ENCODE results near the gene BPIFA3. TPM values are rescaled to one million over a fixed set of nuclear protein-coding genes. Genes with fewer than 3 reads are reported as not detected.

BPIFA3 gene
- total and polyA plus RNA-seq, 2 of the 13 experiments (the other 11 are each of a cell fraction or from before 2014, with no cell fraction given): not detected

DNA sequence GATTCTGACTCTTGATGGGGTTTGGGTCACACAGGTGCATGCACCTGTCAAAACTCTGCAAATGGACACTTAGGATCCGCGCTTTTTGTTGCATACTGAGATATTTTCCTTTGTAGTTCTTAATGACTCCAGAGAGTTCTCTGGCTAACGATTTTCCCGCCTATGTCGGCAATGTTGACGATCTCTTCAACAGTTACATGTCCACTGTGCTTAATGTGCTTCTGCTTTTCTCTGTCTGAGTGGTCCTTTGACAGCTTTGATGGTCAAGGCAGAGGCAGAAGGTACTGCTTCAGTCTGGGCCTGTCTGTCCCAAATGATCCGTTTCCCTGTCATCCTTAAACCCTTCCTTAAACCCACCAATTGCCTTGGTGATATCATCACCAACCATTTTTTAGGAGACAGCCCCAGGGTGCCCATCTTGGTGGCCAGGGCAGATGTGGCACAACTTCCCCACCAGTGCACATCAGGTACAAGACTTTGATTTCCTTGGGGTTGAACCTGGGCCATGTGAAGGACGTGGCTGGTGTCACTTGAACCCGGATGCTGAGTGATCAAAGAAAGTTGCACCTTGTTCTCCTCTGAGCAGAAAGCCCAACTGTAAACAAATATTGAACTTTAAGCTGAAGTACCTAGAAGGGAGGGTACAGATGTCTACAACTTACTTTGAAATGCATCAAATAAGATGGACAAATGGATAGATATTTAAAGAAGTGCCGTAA lies 55.2 kb downstream of the BPIFA3 start (continued):
- TF ChIP-seq ZNF251 (CRISPR knock-in tag; IDR thresholded peaks at IDR 0.05) (no peak), CBX2 (IDR thresholded peaks at IDR 0.05; ENCODE audit: low read depth, low read length) (no peak), CBX2 (CRISPR knock-in tag; IDR thresholded peaks at IDR 0.05; ENCODE audit: low read depth) (no peak), ZNF225 (CRISPR knock-in tag; IDR thresholded peaks at IDR 0.05) (no peak), HMG20A (CRISPR knock-in tag; IDR thresholded peaks at IDR 0.05; ENCODE audit: borderline replicate concordance) (no peak), TP53 (CRISPR knock-in tag; conservative IDR thresholded peaks at IDR 0.05) (no peak), ZNF124 (CRISPR knock-in tag; IDR thresholded peaks at IDR 0.05) (no peak), ZNF382 (CRISPR knock-in tag; IDR thresholded peaks at IDR 0.05; ENCODE audit: borderline replicate concordance) (no peak), ZNF7 (CRISPR knock-in tag; IDR thresholded peaks at IDR 0.05) (no peak)
- TF ChIP-seq, protein P1, sequence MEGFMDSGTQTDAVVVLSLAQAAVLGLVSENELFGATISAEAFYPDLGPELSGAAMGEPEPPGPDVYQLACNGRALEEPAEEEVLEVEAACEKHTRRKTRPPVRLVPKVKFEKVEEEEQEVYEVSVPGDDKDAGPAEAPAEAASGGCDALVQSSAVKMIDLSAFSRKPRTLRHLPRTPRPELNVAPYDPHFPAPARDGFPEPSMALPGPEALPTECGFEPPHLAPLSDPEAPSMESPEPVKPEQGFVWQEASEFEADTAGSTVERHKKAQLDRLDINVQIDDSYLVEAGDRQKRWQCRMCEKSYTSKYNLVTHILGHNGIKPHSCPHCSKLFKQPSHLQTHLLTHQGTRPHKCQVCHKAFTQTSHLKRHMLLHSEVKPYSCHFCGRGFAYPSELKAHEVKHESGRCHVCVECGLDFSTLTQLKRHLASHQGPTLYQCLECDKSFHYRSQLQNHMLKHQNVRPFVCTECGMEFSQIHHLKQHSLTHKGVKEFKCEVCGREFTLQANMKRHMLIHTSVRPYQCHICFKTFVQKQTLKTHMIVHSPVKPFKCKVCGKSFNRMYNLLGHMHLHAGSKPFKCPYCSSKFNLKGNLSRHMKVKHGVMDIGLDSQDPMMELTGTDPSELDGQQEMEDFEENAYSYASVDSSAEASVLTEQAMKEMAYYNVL (CRISPR knock-in tag; IDR thresholded peaks at IDR 0.05; ENCODE audit: borderline replicate concordance): no peak
- TF ChIP-seq, protein P2, sequence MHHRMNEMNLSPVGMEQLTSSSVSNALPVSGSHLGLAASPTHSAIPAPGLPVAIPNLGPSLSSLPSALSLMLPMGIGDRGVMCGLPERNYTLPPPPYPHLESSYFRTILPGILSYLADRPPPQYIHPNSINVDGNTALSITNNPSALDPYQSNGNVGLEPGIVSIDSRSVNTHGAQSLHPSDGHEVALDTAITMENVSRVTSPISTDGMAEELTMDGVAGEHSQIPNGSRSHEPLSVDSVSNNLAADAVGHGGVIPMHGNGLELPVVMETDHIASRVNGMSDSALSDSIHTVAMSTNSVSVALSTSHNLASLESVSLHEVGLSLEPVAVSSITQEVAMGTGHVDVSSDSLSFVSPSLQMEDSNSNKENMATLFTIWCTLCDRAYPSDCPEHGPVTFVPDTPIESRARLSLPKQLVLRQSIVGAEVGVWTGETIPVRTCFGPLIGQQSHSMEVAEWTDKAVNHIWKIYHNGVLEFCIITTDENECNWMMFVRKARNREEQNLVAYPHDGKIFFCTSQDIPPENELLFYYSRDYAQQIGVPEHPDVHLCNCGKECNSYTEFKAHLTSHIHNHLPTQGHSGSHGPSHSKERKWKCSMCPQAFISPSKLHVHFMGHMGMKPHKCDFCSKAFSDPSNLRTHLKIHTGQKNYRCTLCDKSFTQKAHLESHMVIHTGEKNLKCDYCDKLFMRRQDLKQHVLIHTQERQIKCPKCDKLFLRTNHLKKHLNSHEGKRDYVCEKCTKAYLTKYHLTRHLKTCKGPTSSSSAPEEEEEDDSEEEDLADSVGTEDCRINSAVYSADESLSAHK (CRISPR knock-in tag; IDR thresholded peaks at IDR 0.05; ENCODE audit: borderline replicate concordance): no peak
- TF ChIP-seq, protein P3, sequence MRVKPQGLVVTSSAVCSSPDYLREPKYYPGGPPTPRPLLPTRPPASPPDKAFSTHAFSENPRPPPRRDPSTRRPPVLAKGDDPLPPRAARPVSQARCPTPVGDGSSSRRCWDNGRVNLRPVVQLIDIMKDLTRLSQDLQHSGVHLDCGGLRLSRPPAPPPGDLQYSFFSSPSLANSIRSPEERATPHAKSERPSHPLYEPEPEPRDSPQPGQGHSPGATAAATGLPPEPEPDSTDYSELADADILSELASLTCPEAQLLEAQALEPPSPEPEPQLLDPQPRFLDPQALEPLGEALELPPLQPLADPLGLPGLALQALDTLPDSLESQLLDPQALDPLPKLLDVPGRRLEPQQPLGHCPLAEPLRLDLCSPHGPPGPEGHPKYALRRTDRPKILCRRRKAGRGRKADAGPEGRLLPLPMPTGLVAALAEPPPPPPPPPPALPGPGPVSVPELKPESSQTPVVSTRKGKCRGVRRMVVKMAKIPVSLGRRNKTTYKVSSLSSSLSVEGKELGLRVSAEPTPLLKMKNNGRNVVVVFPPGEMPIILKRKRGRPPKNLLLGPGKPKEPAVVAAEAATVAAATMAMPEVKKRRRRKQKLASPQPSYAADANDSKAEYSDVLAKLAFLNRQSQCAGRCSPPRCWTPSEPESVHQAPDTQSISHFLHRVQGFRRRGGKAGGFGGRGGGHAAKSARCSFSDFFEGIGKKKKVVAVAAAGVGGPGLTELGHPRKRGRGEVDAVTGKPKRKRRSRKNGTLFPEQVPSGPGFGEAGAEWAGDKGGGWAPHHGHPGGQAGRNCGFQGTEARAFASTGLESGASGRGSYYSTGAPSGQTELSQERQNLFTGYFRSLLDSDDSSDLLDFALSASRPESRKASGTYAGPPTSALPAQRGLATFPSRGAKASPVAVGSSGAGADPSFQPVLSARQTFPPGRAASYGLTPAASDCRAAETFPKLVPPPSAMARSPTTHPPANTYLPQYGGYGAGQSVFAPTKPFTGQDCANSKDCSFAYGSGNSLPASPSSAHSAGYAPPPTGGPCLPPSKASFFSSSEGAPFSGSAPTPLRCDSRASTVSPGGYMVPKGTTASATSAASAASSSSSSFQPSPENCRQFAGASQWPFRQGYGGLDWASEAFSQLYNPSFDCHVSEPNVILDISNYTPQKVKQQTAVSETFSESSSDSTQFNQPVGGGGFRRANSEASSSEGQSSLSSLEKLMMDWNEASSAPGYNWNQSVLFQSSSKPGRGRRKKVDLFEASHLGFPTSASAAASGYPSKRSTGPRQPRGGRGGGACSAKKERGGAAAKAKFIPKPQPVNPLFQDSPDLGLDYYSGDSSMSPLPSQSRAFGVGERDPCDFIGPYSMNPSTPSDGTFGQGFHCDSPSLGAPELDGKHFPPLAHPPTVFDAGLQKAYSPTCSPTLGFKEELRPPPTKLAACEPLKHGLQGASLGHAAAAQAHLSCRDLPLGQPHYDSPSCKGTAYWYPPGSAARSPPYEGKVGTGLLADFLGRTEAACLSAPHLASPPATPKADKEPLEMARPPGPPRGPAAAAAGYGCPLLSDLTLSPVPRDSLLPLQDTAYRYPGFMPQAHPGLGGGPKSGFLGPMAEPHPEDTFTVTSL (CRISPR knock-in tag; IDR thresholded peaks at IDR 0.05; ENCODE audit: borderline replicate concordance): peak; percentile 83
- TF ChIP-seq, protein P4, sequence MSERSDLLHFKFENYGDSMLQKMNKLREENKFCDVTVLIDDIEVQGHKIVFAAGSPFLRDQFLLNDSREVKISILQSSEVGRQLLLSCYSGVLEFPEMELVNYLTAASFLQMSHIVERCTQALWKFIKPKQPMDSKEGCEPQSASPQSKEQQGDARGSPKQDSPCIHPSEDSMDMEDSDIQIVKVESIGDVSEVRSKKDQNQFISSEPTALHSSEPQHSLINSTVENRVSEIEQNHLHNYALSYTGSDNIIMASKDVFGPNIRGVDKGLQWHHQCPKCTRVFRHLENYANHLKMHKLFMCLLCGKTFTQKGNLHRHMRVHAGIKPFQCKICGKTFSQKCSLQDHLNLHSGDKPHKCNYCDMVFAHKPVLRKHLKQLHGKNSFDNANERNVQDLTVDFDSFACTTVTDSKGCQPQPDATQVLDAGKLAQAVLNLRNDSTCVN (CRISPR knock-in tag; IDR thresholded peaks at IDR 0.05; ENCODE audit: borderline replicate concordance): no peak; the same call in 1 of the 2 replicates
- TF ChIP-seq, protein P5, sequence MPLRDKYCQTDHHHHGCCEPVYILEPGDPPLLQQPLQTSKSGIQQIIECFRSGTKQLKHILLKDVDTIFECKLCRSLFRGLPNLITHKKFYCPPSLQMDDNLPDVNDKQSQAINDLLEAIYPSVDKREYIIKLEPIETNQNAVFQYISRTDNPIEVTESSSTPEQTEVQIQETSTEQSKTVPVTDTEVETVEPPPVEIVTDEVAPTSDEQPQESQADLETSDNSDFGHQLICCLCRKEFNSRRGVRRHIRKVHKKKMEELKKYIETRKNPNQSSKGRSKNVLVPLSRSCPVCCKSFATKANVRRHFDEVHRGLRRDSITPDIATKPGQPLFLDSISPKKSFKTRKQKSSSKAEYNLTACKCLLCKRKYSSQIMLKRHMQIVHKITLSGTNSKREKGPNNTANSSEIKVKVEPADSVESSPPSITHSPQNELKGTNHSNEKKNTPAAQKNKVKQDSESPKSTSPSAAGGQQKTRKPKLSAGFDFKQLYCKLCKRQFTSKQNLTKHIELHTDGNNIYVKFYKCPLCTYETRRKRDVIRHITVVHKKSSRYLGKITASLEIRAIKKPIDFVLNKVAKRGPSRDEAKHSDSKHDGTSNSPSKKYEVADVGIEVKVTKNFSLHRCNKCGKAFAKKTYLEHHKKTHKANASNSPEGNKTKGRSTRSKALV (CRISPR knock-in tag; IDR thresholded peaks at IDR 0.05): no peak

Measured in HepG2 (cell line).